Tibial nerve (tissue), 4 donors: ENCODE data around the gene AHCTF1.

Experiments
- EP300 ChIP-seq, 2 donors: sonication (generic); formaldehyde crosslinking; IDR thresholded peaks; one replicate each; pipeline ENCODE4 v1.6.1; 2017; ENCODE audit warnings: antibody characterized with exemption in 2 of 2, mild to moderate bottlenecking in 1 of 2
- TF ChIP-seq, protein P1 (sequence below), 5 experiments: fragments of 200-600 bp in 3 of 5; fragments of 450-650 bp in 2 of 5; sonication (generic) in 3 of 5; IDR thresholded peaks; one replicate each; pipeline ENCODE4 v1.5.1; 2016 to 2019; ENCODE audit warnings: antibody characterized with exemption in 5 of 5, mild to moderate bottlenecking in 3 of 5, moderate library complexity in 2 of 5

DNA sequence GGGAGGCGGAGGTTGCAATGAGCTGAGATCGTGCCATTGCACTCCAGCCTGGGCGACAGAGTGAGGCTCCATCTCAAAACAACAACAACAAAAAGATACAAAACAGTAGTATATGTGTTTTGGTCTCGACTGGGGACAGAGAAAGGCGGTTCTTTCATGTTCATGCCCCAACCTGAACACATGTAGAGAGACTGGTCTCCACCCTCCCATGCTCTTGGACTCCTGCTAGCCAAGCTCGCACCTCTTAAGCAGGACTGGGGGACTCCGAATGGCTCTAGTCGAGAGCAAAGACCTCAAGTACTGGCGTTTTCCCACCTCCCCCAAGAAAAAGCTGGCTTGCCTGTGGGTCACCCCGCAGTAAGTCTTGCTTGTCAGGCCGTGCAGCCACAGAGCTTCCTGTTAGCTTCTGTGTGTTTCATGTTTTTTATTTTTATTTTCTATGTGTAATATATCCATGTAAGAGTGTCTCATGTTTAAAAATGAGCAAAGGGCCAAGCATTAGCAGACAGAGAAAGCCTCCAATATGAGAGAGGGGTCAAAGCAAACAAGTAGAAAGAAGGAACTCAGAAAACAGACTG lies 116.0 kb downstream of the AHCTF1 start:
- TF ChIP-seq, protein P1, sequence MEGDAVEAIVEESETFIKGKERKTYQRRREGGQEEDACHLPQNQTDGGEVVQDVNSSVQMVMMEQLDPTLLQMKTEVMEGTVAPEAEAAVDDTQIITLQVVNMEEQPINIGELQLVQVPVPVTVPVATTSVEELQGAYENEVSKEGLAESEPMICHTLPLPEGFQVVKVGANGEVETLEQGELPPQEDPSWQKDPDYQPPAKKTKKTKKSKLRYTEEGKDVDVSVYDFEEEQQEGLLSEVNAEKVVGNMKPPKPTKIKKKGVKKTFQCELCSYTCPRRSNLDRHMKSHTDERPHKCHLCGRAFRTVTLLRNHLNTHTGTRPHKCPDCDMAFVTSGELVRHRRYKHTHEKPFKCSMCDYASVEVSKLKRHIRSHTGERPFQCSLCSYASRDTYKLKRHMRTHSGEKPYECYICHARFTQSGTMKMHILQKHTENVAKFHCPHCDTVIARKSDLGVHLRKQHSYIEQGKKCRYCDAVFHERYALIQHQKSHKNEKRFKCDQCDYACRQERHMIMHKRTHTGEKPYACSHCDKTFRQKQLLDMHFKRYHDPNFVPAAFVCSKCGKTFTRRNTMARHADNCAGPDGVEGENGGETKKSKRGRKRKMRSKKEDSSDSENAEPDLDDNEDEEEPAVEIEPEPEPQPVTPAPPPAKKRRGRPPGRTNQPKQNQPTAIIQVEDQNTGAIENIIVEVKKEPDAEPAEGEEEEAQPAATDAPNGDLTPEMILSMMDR (IDR thresholded peaks at IDR 0.05), result no peak
- TF ChIP-seq EP300 (IDR thresholded peaks at IDR 0.05), result no peak
